Neural cell (in vitro differentiated cells): Measurements from ENCODE around the gene BAD. TPM values are rescaled to one million over a fixed set of nuclear protein-coding genes. Genes with fewer than 3 reads are reported as not detected.

Experiments used
- H2AFZ ChIP-seq: fragments of 200-600, 300-800 bp; sonication (generic), shearing (Covaris generic); 2 replicates; pipeline ENCODE4 v1.6.0; 2014; ENCODE audit warnings: low read depth, mild to moderate bottlenecking, antibody characterized with exemption, low read length, moderate library complexity
- H3F3A ChIP-seq: fragments of 200-600 bp; shearing (Covaris generic); 2 replicates; pipeline ENCODE4 v1.6.1; 2016; ENCODE audit warnings: mild to moderate bottlenecking, moderate library complexity, mixed read lengths, antibody characterized with exemption, low read length; ENCODE audit not compliant: insufficient read depth, poor library complexity, severe bottlenecking
- H3K27ac ChIP-seq: fragments of 200-600, 300-800 bp; sonication (generic), shearing (Covaris generic); 2 replicates; pipeline ENCODE4 v1.5.1; 2014; ENCODE audit warnings: mild to moderate bottlenecking, low read length, moderate library complexity
- H3K27me3 ChIP-seq: fragments of 300-800, 200-600 bp; sonication (generic), shearing (Covaris generic); 2 replicates; pipeline ENCODE4 v1.6.0; 2014; ENCODE audit warnings: mild to moderate bottlenecking, low read depth, low read length, moderate library complexity; ENCODE audit not compliant: insufficient read depth
- H3K36me3 ChIP-seq: fragments of 300-800, 200-600 bp; sonication (generic), shearing (Covaris generic); 2 replicates; pipeline ENCODE4 v1.5.1; 2014; ENCODE audit warnings: mild to moderate bottlenecking, antibody characterized with exemption, low read length, moderate library complexity; ENCODE audit not compliant: insufficient read depth
- H3K4me2 ChIP-seq: fragments of 300-800, 200-600 bp; sonication (generic), shearing (Covaris generic); 2 replicates; pipeline ENCODE4 v1.6.0; 2014; ENCODE audit warnings: mild to moderate bottlenecking, low read length
- H3K4me3 ChIP-seq: fragments of 300-800, 200-600 bp; sonication (generic), shearing (Covaris generic); 2 replicates; pipeline ENCODE4 v1.5.1; 2014; ENCODE audit warnings: mild to moderate bottlenecking, low read length, moderate library complexity
- H3K79me2 ChIP-seq: fragments of 200-600 bp; shearing (Covaris generic); replicated peaks from 2 replicates; pipeline ENCODE4 v1.6.0; 2014; ENCODE audit warnings: mild to moderate bottlenecking, low read length, moderate library complexity; ENCODE audit not compliant: insufficient read depth
- H3K9ac ChIP-seq: fragments of 300-800, 200-600 bp; sonication (generic), shearing (Covaris generic); 2 replicates; pipeline ENCODE4 v1.6.1; 2016; ENCODE audit warnings: mild to moderate bottlenecking, low read length, mixed read lengths
- H3K9me2 ChIP-seq: fragments of 200-600 bp; shearing (Covaris generic); 2 replicates; pipeline ENCODE4 v1.6.1; 2016; ENCODE audit warnings: mild to moderate bottlenecking, low read length, mixed read lengths; ENCODE audit not compliant: insufficient read depth
- H3K9me3 ChIP-seq: fragments of 200-600, 300-800 bp; sonication (generic), shearing (Covaris generic); 2 replicates; pipeline ENCODE4 v1.6.1; 2016; ENCODE audit warnings: mild to moderate bottlenecking, mixed run types, low read length, moderate library complexity, mixed read lengths
- H4K20me1 ChIP-seq: fragments of 200-600 bp; shearing (Covaris generic); 2 replicates; pipeline ENCODE4 v1.6.1; 2016; ENCODE audit warnings: mild to moderate bottlenecking, mixed run types; ENCODE audit not compliant: insufficient read depth
- CTCF ChIP-seq: fragments of 450-650 bp; IDR thresholded peaks from 2 replicates; pipeline ENCODE4 v1.5.1; 2014; ENCODE audit warnings: antibody characterized with exemption, mild to moderate bottlenecking, moderate library complexity; ENCODE audit not compliant: poor library complexity, severe bottlenecking
- EP300 ChIP-seq: fragments of 450-650 bp; conservative IDR thresholded peaks from 2 replicates; pipeline ENCODE4 v1.6.1; 2014; ENCODE audit warnings: antibody characterized with exemption, mild to moderate bottlenecking, moderate library complexity; ENCODE audit not compliant: poor library complexity, severe bottlenecking
- EZH2 ChIP-seq: fragments of 200-600, 300-800 bp; shearing (Covaris generic), sonication (generic); IDR thresholded peaks from 2 replicates; pipeline ENCODE4 v1.6.1; 2014; ENCODE audit warnings: antibody characterized with exemption, low read length, borderline replicate concordance, mild to moderate bottlenecking; ENCODE audit not compliant: insufficient read depth, poor library complexity, severe bottlenecking
- MXI1 ChIP-seq: fragments of 450-650 bp; conservative IDR thresholded peaks from 2 replicates; pipeline ENCODE4 v1.6.1; 2014; ENCODE audit warnings: antibody characterized with exemption, mild to moderate bottlenecking; ENCODE audit not compliant: poor library complexity, severe bottlenecking
- POLR2AphosphoS5 ChIP-seq: IDR thresholded peaks from 2 replicates; pipeline ENCODE4 v1.6.1; 2012
- RAD21 ChIP-seq: fragments of 450-650 bp; conservative IDR thresholded peaks from 2 replicates; pipeline ENCODE4 v1.6.1; 2014; ENCODE audit warnings: antibody characterized with exemption, mild to moderate bottlenecking, moderate library complexity
- REST ChIP-seq: IDR thresholded peaks from 2 replicates; pipeline ENCODE4 v1.6.1; 2012; ENCODE audit warnings: borderline replicate concordance
- SMC3 ChIP-seq: fragments of 450-650 bp; conservative IDR thresholded peaks from 2 replicates; pipeline ENCODE4 v1.6.1; 2014; ENCODE audit warnings: antibody characterized with exemption, mild to moderate bottlenecking, moderate library complexity; ENCODE audit not compliant: poor library complexity
- TAF1 ChIP-seq: IDR thresholded peaks from 2 replicates; pipeline ENCODE4 v1.6.1; 2012; ENCODE audit warnings: low read depth
- polyA plus RNA-seq: library from polyadenylated mRNA; depleted of rRNA; stranded (reverse); fragments of >200 nt; gene quantifications from 2 replicates; pipeline ENCODE4 v1.2.3, GENCODE V29; 2014

BAD gene
- polyA plus RNA-seq, 1 donor from 2014 or later: 219 TPM

- no peaks in the 10 kb centered on the region for H3K9me3 ChIP-seq
- TF ChIP-seq TAF1: no peak
- no peak for TF ChIP-seq RAD21
- TF ChIP-seq POLR2AphosphoS5: peak; percentile 82
- peak; percentile 61 for TF ChIP-seq EP300
- TF ChIP-seq REST: no peak
- TF ChIP-seq SMC3: no peak
- TF ChIP-seq EZH2: no peak
- no peak for TF ChIP-seq CTCF
- peak; percentile 87 for TF ChIP-seq MXI1
- peak within 1 kb of the TSS; percentile 98 for H3K27ac ChIP-seq
Observed at GRCh38 chr11:64317325-64317960, 33.0 kb upstream of the BAD start, which contains the start of gene TRMT112. TRMT112 (minus strand) TSS chr11:64317559; CDS start chr11:64317526, 33 bp downstream.

GRCh38 chr11:64316672-64317324, 32.3 kb upstream of the BAD start:
- H3K79me2 ChIP-seq: peaks cover 13% of the 10 kb centered on the region
- peak overlapping the region; percentile 98 for H3K27ac ChIP-seq
- H3K9me2 ChIP-seq: no peaks in the 10 kb centered on the region
- H3K27me3 ChIP-seq: no peaks in the 10 kb centered on the region
- H3K4me3 ChIP-seq: peak overlapping the region; percentile 99
- H3K9me3 ChIP-seq: no peaks in the 10 kb centered on the region
- H2AFZ ChIP-seq: no peak overlapping the region
- H4K20me1 ChIP-seq: no peaks in the 10 kb centered on the region
- peak overlapping the region; percentile 99 for H3K9ac ChIP-seq
- no peaks in the 10 kb centered on the region for H3K36me3 ChIP-seq
- TF ChIP-seq CTCF (no peak), EZH2 (no peak), RAD21 (no peak), POLR2AphosphoS5 (no peak), TAF1 (no peak), REST (no peak), SMC3 (no peak), EP300 (no peak), MXI1 (no peak)
- peak overlapping the region; percentile 79 for H3K4me2 ChIP-seq
- H3F3A ChIP-seq: no peaks in the 10 kb centered on the region

More at GRCh38 chr11:64317325-64317960, 33.0 kb upstream of the BAD start, which contains the start of gene TRMT112:
- Histone ChIP-seq H3K9ac (peak within 1 kb of the TSS; percentile 99), H3F3A (no peaks in the 10 kb centered on the region), H3K4me2 (peak within 1 kb of the TSS; percentile 79), H2AFZ (peak within 1 kb of the TSS; percentile 65), H4K20me1 (no peaks in the 10 kb centered on the region), H3K4me3 (peak within 1 kb of the TSS; percentile 99), H3K9me2 (no peaks in the 10 kb centered on the region), H3K27me3 (no peaks in the 10 kb centered on the region), H3K79me2 (peaks cover 13% of the 10 kb centered on the region), H3K36me3 (no peaks in the 10 kb centered on the region)
